Stimulated activated CD8-positive, alpha-beta memory T cell treated with anti-CD3 and anti-CD28 coated beads, Interleukin-4, amount 100 ng/mL, for 4 hours (primary cell): Measurements from ENCODE around the gene SEPTIN2.
"Not testable (repeated sequence)": the region's sequence is repeated elsewhere in the genome, so short reads cannot be mapped to it uniquely, and the experiment has no call there.

ENCODE experiments used
- DNase-seq, 2 donors: peaks; one replicate each; pipeline ENCODE4 v3.0.0-alpha.2; 2020; ENCODE audit warnings: low read depth in 2 of 2, low spot score in 1 of 2

SEPTIN2 gene

DNA sequence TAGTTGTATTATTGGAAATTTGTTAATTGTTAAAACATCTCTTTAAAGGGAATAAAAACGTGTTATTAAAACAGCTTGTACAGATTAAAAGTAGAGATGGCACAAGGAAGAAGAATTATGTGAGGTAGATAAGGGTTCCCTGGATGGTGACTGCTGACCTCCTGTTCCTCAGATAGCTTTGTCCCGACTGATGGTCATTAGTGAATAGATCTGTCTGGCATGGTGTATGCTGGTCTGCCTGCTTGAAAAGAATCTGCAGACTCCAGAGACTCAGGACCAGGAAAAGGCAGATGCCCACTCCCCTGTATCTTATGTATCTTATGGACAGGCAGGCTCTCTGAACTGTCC lies 34.8 kb downstream of the SEPTIN2 start:
- DNase-seq, result no peak

DNA sequence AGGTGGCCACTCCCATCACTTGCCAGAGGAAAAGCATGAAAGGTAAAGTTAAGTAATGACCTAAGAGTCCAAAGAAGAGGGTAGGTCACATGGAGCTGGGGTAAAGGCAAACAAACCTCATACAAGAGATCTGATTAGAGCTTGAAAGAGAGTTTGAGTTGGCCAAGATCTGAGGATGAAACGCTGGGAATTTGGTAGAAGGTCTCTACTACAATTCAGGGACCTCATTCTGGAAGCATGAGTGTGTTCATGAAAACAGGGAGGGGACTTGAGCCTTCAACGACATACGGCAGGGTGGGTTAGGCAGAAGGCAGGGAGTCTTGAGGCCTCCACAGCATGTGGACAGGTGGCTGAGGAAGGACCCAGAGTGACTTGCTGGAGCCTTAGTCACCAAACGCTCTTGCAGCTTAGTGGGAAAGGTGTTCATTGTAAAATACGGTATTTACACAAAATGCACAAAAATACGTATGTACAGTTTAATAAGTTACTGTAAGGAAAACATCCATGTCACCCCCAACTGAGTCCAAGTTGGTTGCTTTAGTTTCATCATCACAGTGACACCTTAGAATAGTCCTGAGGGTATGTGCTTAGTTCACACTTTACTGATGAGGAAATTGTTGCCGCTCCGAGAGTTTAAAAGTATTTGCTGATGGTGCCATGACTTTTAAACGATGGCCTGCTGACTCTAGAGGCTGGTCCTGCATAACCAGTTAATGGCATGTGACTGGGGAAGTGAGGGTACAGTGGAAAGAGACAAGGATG lies 35.3 kb downstream of the SEPTIN2 start:
- no peak for DNase-seq

DNA sequence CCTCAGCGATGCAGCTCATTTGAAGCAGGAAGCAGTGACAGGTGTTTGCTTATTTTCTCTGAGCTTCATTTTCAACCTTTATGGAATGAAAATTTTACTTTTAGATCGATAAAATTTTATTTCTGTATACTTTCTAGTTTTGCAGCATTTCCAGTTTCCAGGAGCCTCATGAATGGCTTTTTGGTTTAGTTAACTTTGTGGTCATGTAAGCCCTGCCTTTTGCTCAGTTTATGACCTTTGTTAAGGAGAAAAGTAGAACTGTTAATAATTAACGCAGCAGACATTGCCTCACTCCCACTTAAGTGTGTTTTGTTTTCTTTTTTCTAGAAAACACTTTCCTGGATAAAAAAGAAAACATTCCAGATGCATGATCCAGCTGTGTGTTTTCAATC lies 35.9 kb downstream of the SEPTIN2 start:
- no peak for DNase-seq

DNA sequence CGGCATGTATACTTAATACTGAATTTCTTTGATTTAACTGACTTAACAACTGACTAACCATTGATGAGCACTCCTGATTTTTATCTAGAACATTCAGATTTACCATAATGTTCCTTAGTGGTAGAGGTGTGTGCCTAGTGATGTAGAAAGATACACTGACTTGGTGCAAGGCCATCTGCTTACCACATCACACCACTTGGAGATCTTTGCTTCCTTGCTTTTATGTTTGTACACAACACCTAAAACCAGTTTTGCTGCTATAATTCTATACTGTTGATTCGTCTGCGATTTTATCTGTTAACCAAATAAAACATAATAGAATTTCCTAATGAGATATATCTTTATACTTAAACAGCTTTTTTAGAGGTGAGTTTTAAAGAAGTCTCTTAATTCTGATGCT lies 36.5 kb downstream of the SEPTIN2 start:
- no peak for DNase-seq

DNA sequence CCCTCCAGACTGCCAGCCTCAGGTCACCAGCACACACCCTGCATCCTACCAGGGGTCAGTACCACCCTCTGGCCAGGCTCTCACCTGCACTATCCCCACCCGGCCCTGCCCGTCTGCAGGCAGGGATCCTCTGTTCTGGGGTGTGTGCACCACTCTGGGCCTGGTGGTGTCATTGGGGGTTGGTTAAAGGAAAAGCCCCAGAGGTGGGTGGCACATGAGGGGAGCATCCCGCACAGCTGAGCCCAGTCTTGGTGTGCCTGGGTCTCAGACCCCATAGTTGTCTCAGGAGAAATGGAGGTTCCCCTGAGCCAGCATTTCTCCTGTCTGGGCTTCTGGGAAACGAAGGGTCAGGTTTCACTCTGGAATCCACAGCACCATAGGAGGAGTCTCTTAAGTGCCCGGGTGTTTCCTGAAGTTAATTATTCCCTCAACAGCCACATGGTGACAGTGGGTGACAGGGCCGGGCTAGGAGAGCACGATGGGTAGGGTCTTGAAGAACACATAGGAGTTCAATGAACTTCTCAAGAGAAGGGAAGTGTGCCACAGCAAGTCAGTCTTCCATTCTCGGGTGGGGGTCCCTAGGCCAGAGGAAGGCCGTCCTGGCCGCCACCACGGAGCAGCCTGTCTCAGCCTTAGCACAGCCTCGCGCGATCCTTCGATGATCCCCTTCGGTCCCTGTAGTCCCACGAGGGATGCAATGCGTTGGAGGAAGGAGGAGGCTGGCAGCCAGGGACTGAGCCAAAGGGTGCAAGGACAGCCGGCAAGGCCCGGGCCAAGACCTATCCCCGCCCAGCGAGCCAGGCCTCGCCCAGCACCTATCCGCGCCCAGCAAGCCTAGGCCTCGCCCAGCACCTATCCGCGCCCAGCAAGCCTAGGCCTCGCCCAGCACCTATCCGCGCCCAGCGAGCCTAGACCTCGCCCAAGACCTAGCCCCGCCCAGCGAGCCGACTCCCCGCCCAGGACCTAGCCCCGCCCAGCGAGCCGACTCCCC lies 39.2 kb downstream of the SEPTIN2 start:
- peak; percentile 35 to 46 for DNase-seq

DNA sequence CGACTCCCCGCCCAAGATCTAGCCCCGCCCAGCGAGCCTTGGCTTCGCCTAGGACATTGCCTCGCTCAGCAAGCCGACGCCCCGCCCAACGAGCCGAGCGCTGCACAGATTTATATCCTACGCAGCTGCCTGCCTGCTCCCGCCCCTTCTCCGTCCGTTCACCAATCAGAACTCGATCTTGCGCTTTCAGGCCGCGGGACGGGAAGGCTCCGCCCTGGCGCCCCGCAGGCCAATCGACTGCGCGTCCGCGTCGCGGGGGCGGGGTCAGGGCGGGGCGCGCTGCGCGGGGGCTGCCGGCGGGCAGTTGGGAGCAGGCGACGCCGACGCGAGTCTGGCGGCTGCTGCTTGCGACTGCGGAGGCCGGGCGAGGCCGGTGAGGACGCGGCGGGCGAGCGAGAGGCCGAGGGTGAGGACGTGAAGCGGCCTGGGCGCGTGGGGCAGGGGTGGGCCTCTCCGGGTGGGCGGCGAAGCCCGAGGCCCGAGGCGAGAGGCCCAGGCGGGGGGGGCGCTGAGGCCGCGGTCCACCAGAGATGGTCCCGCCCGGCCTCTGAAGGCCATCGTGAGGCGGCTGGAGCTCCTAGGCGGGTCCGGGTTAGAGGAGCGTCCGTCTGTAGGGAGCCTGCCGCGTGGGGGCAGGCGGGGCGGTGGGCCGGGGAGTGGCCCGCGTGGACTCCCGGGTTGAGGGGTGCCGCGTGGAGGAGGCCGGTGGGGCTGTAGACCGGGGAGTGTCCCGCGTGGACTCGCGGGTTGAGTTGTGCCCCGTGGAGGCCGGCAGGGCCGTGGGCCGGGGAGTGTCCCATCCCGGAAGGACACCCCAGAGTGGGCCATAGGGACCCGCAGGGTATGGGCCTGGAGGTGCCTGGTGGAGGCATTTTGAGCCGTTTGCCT lies 40.5 kb downstream of the SEPTIN2 start, which contains the start of gene FARP2:
Gene FARP2 (plus strand): TSS at position 303 of the 888 bp plus-strand sequence. CDS start 16,823 bp downstream, outside the sequence.
- DNase-seq, result peak; percentile 95

DNA sequence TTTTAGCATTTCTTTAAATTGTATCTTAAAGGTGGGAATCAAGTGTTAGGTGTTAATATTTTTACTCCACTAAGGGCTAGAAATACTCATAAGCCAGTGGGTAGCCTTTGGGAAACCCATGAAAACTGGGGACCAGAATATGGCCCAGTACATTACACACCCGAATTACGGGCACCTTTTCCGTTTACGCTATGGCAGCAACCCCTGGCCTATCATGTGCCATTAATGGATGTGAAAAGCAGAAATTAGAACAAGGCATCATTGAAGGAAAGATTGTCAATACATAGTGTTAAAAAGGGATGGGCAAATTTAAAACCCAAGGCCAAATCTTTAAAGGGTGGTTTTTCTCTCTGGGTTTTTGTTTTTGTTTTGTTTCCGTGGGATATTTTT lies 41.1 kb downstream of the SEPTIN2 start:
- DNase-seq, result no peak

DNA sequence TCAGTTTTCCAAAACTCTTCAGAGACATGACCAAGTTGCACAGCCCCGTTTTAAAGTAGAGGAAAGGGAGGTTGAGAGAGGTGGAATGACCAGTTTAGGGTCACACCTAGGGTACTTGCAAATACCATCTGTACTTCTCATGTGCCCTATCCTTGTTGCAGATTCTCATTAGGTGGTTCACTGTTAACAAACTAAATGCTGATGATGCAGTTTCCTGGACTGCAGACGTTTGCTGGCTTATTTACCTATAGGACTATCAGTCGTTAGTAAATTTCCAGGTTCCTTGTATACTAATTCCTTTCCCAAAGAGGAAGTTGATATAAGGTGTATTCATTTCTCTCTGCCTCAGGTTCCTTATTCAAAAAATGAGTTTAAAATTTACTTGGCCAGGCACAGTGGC lies 41.8 kb downstream of the SEPTIN2 start:
- no peak for DNase-seq

DNA sequence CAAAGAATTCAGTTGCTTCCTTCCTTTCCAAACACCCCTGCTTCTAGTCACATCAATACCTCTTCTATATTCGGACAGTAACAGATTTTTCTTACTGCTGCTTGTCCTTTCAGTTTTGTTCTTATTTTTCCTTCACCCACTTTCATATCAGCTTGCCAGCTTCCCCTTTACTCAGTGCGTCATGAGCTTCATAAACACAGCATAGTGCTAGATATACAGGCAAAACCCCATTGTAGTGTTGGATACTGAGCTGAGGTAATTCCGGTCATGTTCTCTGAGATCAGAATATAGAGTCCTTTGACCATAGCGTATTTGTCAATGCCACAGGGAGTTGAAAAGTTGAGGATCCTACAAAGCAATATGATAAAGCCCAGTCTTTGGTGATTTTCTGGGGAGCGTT lies 42.7 kb downstream of the SEPTIN2 start:
- DNase-seq, result no peak

DNA sequence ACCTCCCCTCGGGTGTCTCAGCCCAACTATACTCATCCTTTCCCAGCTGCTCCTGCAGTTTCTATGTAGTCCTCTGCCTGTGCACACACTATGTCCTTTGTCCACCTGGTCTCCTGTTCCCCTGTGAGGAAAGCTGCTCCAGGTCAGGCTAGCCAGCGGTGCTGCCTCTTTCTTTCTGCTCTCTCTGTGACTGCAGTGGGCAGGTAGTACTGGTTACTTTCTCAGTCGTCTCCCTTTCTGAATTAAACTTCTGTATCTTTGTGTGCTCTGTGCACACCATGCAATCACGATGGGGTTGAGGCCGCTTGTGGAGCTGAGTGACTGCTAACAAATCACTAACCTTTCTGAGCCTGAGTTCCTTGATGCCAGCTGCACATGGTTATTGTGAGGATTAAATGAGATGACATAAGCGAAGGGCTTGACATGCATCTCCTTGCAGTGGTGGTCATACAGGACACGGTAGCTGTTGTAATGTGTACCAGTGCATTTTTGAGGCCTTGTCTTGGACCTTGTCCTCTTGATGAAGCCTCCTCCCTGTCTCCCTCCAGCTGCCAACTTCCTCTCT lies 43.8 kb downstream of the SEPTIN2 start:
- no peak for DNase-seq

DNA sequence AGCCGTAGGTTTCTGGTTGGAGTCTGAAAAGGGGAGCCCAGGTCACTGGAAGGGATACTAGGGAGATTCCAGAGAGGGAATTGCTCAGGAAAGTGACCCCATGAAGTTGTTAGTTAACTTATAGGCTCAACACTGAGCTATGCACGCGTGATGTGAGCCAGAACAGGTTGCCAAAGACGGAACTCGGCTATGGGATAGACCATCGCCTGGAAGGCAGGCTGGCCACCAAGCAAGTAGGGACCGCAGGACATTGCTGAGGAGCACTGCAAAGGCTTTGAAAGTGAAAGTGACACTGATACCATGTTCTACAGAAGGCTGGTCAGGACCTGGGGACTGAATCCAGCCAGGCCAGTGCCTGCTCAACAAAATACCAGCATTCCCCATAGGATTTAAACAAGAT lies 47.7 kb downstream of the SEPTIN2 start:
- DNase-seq, result no peak

DNA sequence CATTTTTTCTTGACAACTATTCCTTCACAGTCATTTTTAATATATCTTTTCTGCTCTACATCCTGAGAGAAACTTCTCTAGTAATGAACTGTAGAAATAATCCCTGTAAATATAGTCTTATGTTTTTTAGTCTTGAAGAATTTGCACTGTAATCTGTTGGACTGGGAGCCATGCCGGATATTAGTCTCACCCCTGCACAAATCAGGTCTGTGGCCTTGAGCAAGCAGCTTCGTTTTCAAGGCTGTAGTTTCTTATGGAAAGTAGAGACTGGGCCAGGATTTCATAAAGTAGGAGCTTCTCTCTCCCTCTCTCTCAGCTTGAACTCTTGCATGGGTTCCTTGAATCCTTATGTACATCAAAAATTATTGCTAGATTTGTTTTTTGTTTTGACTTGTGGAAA lies 49.1 kb downstream of the SEPTIN2 start:
- DNase-seq, result no peak

DNA sequence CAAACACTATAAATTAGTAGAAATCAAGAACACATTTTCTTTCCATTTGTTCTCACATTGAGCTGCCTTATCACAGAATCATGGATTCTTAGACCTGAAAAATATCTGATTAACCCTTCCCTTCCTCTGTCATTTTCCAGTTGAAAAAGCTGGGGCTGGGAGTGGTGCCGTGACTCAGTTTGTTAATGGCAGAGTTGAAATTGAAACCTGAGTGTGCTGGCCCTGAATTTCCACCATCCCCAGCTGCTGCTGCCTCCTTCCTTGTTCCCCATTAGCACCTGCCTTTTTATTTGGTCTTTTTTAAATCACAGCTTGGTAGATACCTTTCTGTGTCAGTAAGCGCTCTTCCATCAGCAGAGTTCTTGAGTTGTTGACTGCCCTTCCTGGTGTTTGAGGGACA lies 51.0 kb downstream of the SEPTIN2 start:
- DNase-seq, result no peak

DNA sequence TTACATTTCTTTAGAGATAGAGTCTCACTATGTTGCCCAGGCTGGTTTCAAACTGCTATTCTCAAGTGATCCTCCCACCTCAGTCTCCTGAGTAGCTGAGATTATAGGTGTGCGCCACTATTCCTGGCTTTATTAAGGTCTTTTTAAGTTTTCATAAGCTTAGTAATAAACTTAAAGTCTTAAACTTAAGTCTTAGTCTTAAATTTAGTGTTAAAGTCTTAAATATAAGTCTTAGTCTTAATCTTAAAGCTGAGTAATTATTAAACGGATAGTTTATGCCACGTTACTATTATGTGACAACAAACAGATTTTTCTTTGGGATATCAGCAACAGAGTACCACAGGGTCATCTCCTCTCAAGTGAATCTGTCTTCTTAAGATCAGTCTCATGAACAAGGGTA lies 52.9 kb downstream of the SEPTIN2 start:
- no peak for DNase-seq

DNA sequence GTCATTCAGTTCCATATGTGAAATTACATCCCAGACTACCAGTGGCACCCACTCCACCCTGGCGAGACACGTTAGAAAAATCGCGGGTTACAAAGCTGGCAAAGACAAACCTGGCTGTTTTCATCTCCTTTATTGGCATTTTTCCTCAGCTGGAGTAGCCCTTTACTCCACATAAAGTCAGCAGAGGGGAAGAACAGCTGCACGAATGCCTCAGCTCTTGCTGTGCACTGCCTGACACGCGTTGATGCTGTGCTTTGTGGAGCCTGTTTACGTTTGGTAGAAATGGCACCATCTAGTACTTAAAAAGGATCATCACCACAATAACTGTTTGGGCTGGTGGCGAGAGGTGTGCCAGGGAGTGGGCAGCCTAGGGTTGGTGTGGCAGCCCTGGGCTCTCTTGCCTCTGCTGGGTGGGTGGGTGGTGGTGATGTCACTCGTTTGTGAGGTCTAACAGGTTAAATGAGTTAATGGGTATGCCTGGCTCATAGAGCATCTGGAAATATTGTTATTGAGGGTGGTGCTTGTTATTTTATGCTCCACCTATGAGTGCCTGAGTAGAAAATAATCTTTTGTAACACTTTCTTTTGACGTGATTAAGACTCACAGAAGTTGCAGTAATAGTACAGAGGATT lies 56.8 kb downstream of the SEPTIN2 start:
- DNase-seq, result no peak

DNA sequence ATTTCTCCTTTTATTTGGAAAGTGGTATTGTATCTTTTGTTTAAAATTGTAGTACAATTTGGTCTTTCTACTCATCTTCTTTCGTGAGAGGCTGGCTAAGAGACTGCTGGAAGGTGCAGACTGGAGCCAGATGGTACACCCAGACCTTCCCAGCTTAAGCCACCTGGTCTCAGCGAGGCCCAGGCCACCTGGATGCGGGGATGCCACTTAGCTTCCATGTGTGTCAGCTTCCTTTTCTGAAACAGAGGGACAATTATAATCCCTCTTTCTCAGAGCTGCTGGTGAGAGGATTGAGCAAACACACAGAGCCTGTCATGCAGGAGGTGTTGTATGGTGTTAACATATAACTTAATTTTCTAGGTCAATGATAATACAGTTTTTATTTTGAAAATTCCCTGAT lies 57.7 kb downstream of the SEPTIN2 start:
- DNase-seq, result no peak

DNA sequence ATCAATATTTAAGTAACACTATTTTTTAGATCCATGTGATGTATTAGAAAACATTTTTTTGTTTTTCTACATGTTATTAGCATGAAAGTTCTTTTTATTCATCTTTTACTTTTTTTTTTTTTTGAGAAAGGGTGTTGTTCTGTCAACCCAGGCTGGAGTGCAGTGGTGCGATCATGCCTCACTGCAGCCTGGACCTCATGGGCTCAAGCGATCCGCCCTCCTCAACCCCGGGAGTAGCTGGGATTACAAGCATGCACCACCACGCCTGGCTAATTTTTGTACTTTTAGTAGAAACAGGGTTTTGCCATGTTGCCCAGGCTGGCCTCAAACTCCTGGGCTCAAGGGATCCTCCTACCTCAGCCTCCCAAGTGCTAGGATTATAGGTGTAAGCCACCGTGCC lies 58.2 kb downstream of the SEPTIN2 start:
- DNase-seq, result not testable (repeated sequence)

DNA sequence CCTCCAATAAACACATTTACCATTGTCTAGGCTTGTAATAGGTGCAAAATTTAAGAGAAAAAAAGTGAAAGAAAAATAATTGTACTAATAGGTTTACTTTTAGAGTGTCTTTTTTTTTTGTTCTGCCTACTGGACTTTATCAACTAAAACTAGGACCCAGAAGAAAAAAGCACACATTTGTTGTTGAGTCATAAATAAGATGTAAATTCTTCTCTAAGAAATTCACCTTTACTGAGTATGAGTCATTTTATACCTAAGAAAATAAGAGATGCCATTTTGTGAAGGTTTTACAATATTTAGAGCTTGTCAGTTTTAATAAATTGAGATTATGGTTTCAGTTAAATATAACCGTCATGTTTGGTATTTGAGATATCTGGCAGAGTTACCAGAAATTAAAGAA lies 59.6 kb downstream of the SEPTIN2 start:
- DNase-seq, result no peak

DNA sequence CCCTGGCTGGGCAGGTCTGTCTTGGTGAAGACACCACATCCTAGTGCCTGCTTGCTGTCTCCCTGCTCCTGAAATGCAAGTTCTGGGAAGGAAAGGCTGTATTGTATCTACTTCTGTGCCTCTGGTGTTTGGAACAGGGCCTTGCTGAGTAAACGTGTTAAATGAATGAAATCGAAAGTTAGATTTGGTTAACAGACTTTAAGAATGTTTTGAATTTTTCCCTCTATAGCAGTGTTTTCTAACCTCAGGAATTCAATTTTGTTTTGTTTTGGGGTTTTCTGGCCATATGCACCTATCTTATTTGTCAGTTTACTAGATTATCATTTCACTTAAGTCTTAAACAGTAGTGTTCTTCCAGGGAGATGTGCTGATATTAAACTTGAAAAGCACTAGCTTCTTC lies 61.1 kb downstream of the SEPTIN2 start:
- no peak for DNase-seq

DNA sequence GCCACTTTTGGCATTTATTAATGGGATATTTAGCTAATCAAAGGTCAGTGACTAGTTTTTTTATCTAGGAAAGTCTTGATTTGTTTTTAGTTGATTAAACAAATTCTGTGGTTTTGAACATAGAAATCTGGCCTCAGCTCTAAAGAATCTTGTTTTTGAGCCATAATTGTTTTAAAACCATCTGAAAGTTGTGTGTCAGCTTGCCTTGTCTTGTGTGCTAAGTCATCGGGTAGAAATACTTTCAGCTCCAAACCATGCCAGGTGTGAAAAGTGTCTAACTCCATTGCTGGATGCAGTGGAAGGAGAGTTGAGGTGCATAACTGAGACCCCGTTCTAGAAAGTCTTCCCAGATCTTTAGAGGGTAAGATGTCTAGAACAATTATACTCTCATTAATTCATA lies 63.1 kb downstream of the SEPTIN2 start:
- no peak for DNase-seq
